OCI-LY3 (cell line): Measurements from ENCODE around the gene SMYD3.

Experiments
- H2AFZ ChIP-seq: fragments of 200-600, 300-600 bp; shearing (Covaris generic); 2 replicates; pipeline ENCODE4 v1.6.0; 2014; ENCODE audit warnings: antibody characterized with exemption, low read depth, low read length
- H3K27ac ChIP-seq: fragments of 200-600, 300-600 bp; sonication (generic); 2 replicates; pipeline ENCODE4 v1.5.1; 2014; ENCODE audit warnings: mild to moderate bottlenecking, low read length, moderate library complexity, mixed read lengths
- H3K27me3 ChIP-seq: fragments of 200-600, 300-600 bp; sonication (generic); 2 replicates; pipeline ENCODE4 v1.6.1; 2014; ENCODE audit warnings: low read depth, low read length, mixed read lengths
- H3K36me3 ChIP-seq: fragments of 200-600, 300-600 bp; sonication (generic); replicated peaks from 2 replicates; pipeline ENCODE3; 2014; ENCODE audit warnings: low read depth, low read length, mixed read lengths
- H3K4me1 ChIP-seq: fragments of 300-600, 200-600 bp; sonication (generic); 2 replicates; pipeline ENCODE4 v1.6.1; 2014; ENCODE audit warnings: low read length, mixed read lengths
- H3K4me2 ChIP-seq: fragments of 200-600, 300-600 bp; sonication (generic); 2 replicates; pipeline ENCODE4 v1.6.1; 2014; ENCODE audit warnings: low read length, mixed read lengths
- H3K4me3 ChIP-seq: fragments of 300-600, 200-600 bp; sonication (generic); 2 replicates; pipeline ENCODE4 v1.5.1; 2014; ENCODE audit warnings: antibody characterized with exemption, mild to moderate bottlenecking, low read length, moderate library complexity
- H3K79me2 ChIP-seq: fragments of 300-600, 200-600 bp; shearing (Covaris generic); 2 replicates; pipeline ENCODE4 v1.6.1; 2014; ENCODE audit warnings: mild to moderate bottlenecking, low read length, mixed read lengths
- H3K9ac ChIP-seq: fragments of 300-600, 200-600 bp; shearing (Covaris generic); 2 replicates; pipeline ENCODE4 v1.6.0; 2014; ENCODE audit warnings: mild to moderate bottlenecking, low read length, moderate library complexity
- H3K9me3 ChIP-seq: fragments of 200-600, 300-600 bp; shearing (Covaris generic); 2 replicates; pipeline ENCODE4 v1.6.1; 2014; ENCODE audit warnings: low read length, mixed read lengths; ENCODE audit not compliant: insufficient read depth
- H4K20me1 ChIP-seq: fragments of 200-600, 300-600 bp; sonication (generic); 2 replicates; pipeline ENCODE4 v1.6.1; 2016; ENCODE audit warnings: low read length, mixed read lengths; ENCODE audit not compliant: insufficient read depth
- EZH2phosphoT487 ChIP-seq: fragments of 200-600 bp; shearing (Covaris generic); IDR thresholded peaks from 2 replicates; pipeline ENCODE4 v1.6.1; 2018; ENCODE audit warnings: antibody characterized with exemption, mixed run types, low read depth
- TF ChIP-seq, protein P1 (sequence below): fragments of 200-600, 300-600 bp; sonication (generic); IDR thresholded peaks from 2 replicates; pipeline ENCODE4 v1.5.1; 2014; ENCODE audit warnings: antibody characterized with exemption, low read length, low read depth

SMYD3 gene

DNA sequence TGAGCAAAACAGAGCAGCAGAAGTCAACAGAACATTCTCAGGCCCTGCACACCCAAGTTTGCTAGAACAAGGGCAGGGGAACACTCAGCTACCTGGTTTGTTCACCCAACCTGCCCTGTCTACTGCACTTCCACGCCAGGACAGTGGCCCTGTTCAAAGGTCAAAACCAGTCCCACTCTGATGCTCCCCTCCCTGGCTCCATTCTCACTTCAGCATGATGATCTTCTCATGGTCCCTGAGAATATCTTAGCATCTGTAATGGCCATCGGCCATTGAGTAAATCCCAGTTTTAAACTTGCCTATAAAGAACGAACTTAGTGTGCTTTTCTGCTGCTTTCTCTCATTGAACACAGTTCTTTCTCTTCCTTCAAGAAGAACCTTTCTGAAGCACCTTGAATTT is 293.6 kb downstream of the SMYD3 start:
- no peak overlapping the region for H3K27ac ChIP-seq
- H4K20me1 ChIP-seq = no peaks in the 10 kb centered on the region
- no peaks in the 10 kb centered on the region for H3K79me2 ChIP-seq
- H3K36me3 ChIP-seq = no peaks in the 10 kb centered on the region
- no peak overlapping the region for H3K4me2 ChIP-seq
- H3K27me3 ChIP-seq = no peaks in the 10 kb centered on the region
- no peaks in the 10 kb centered on the region for H3K9me3 ChIP-seq
- H3K4me3 ChIP-seq = no peak overlapping the region
- H3K4me1 ChIP-seq = peaks cover 17% of the 10 kb centered on the region
- TF ChIP-seq, protein P1, sequence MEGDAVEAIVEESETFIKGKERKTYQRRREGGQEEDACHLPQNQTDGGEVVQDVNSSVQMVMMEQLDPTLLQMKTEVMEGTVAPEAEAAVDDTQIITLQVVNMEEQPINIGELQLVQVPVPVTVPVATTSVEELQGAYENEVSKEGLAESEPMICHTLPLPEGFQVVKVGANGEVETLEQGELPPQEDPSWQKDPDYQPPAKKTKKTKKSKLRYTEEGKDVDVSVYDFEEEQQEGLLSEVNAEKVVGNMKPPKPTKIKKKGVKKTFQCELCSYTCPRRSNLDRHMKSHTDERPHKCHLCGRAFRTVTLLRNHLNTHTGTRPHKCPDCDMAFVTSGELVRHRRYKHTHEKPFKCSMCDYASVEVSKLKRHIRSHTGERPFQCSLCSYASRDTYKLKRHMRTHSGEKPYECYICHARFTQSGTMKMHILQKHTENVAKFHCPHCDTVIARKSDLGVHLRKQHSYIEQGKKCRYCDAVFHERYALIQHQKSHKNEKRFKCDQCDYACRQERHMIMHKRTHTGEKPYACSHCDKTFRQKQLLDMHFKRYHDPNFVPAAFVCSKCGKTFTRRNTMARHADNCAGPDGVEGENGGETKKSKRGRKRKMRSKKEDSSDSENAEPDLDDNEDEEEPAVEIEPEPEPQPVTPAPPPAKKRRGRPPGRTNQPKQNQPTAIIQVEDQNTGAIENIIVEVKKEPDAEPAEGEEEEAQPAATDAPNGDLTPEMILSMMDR = no peak
- no peak for TF ChIP-seq EZH2phosphoT487
- no peak overlapping the region for H2AFZ ChIP-seq
- H3K9ac ChIP-seq = no peak overlapping the region

DNA sequence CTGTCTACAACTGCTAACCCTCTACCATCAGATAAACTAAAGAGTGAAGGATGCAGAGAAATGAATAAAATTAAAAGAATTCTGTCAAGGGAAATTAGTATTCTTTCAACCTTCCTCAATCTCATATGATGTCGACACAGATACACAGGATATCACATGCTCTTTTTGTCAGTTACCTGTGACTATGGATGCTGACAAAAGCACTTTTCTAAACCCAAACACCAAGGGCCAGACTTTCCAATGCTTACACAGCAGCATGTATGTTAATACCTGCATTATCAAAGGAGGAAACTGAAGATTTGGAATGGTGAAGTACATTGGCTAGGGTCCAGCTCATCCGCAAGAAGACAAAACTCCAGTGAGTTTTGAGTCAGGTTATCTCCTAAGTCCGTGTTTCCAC is 294.0 kb downstream of the SMYD3 start:
- Histone ChIP-seq H3K79me2 (no peaks in the 10 kb centered on the region), H3K9ac (no peak overlapping the region), H3K27ac (no peak overlapping the region), H3K36me3 (no peaks in the 10 kb centered on the region), H3K4me3 (no peak overlapping the region), H4K20me1 (no peaks in the 10 kb centered on the region), H3K4me2 (no peak overlapping the region), H3K9me3 (no peaks in the 10 kb centered on the region), H3K4me1 (peaks cover 17% of the 10 kb centered on the region), H2AFZ (no peak overlapping the region), H3K27me3 (no peaks in the 10 kb centered on the region)
- TF ChIP-seq, protein P1 = no peak
- no peak for TF ChIP-seq EZH2phosphoT487

DNA sequence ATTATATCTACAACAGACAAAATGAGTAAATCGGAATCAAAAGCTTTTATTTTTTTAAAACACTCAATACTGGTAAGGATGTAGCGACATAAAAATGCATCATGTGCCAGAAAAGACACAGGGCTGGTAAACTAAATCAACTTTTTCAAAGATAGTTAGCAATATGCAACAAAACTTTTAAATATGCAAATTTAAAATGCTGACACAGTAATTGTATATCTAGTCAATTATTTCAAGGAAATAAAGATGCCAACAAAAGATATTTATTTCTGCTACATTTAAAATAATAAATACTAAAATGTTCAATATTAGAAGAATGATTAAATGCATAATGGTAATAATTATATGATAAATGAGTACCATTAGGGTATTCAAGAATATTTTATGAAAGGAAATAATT is 295.1 kb downstream of the SMYD3 start:
- Histone ChIP-seq H3K9ac (no peak overlapping the region), H3K27me3 (no peaks in the 10 kb centered on the region), H3K36me3 (no peaks in the 10 kb centered on the region), H3K4me1 (peaks cover 17% of the 10 kb centered on the region), H3K79me2 (no peaks in the 10 kb centered on the region), H4K20me1 (no peaks in the 10 kb centered on the region), H3K4me2 (no peak overlapping the region), H2AFZ (no peak overlapping the region), H3K4me3 (no peak overlapping the region), H3K27ac (no peak overlapping the region), H3K9me3 (no peaks in the 10 kb centered on the region)
- TF ChIP-seq EZH2phosphoT487 = no peak
- TF ChIP-seq, protein P1 = no peak

DNA sequence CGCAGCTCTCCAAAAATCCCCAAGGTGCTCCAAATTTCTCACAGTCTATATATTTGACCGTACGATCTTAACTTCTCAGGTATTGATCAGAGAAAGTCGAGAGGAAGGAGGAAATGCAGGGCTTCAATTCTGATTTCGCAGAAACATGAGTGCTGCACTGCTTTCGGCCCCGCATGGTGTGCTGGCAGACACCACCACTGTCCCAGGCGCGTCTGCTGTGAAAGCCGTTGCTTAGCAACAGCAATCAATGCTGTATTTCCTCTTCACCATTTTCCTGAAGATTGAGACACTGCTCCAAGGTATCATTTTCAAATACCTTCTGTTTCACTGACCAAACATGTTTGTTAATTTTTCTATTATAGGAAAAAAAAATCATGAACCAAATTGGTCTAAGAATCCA is 296.3 kb downstream of the SMYD3 start:
- TF ChIP-seq, protein P1 = no peak
- TF ChIP-seq EZH2phosphoT487 = no peak
- Histone ChIP-seq H3K9me3 (no peaks in the 10 kb centered on the region), H3K4me2 (no peak overlapping the region), H3K4me1 (peaks cover 25% of the 10 kb centered on the region), H4K20me1 (no peaks in the 10 kb centered on the region), H3K79me2 (no peaks in the 10 kb centered on the region), H3K9ac (no peak overlapping the region), H3K4me3 (no peak overlapping the region), H2AFZ (no peak overlapping the region), H3K27ac (no peak overlapping the region), H3K36me3 (no peaks in the 10 kb centered on the region), H3K27me3 (no peaks in the 10 kb centered on the region)
